CD4-positive, alpha-beta T cell treated with Interleukin-12 subunit alpha and Interleukin-12 subunit beta, for 1 hour (primary cell): Measurements from ENCODE around the gene MAST4.
A peak's percentile ranks its signal among the peaks of the same experiment; 100 is the strongest.

Experiments used
- DNase-seq: peaks from one replicate; pipeline ENCODE4 v3.0.0-alpha.2; 2020

Gene MAST4

DNA sequence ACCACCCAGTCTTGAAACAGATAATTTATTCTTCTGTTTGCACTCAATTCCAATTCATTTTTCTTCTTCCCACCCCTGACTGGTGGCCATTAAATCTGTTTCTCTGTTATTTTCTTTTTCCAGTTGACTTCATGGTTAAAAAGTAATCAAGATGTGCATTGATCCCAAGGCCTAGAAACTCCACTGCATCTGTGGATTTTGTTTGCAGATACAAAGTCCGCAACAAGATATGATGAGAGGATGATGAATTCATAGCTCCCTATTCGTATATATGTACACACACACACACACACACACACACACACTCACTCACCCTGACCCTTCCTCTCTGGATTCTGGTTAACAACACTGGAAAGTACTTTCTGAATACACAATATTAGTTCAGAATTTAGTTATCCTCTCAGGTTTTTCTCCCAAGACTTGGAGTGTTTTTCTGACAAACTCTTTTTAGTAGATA, 548.0 kb downstream of the MAST4 start:
- DNase-seq: no peak

DNA sequence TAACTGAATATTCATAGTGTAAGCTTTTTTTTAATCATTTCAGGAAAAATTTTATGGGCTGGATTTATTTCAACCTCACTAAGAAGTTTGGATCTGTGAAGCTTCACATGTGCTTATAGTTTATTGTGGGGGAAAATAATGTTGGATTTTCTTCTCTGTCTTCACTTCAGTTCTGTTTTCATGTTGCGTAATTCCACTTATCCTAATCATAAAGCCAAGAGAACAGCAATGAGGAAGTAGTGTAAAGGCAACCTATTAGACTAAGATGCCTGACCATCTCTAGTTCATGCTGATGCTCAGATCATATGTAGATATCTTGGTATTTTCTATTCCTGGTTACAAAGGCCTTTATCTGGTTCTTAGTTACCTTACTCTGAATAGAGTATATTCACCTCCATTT, 550.4 kb downstream of the MAST4 start:
- no peak for DNase-seq

DNA sequence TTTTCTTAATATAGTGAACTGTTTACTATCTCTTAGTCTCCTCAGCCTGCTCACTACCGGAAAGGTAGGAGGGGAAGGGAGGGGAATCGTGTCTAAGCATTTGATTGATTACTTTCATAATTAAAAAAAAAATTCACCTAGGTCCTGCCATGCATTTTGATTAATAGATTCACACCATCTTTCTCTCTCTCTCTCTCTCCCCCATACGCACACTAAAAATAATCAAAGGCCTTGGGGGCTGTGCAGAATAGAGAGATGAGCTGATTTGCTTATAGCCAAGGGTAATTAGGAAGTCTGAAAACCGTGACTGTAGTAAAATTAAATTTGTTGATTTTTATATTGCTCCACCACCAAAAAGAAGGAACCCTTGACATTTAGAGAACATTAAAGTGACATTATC, 550.8 kb downstream of the MAST4 start:
- DNase-seq: no peak

DNA sequence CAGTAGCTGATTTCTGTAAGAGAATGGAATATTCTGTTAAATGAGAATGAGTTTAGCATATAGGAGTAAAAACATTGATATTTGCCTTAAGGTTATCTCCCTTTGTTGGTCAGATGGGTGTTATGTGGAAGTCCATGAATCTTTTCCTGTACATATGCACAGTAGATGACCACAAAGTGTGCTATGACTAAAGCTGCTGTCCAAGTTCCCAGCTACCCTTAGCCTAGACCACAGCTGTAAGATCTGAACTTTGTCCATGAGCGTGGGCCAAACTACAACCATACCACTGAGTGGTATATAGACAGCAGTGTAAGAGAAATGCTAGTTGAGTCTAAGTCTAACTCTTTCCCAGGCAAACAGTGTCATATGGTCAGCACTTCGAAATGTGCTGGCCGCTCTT, 551.6 kb downstream of the MAST4 start:
- DNase-seq: no peak

DNA sequence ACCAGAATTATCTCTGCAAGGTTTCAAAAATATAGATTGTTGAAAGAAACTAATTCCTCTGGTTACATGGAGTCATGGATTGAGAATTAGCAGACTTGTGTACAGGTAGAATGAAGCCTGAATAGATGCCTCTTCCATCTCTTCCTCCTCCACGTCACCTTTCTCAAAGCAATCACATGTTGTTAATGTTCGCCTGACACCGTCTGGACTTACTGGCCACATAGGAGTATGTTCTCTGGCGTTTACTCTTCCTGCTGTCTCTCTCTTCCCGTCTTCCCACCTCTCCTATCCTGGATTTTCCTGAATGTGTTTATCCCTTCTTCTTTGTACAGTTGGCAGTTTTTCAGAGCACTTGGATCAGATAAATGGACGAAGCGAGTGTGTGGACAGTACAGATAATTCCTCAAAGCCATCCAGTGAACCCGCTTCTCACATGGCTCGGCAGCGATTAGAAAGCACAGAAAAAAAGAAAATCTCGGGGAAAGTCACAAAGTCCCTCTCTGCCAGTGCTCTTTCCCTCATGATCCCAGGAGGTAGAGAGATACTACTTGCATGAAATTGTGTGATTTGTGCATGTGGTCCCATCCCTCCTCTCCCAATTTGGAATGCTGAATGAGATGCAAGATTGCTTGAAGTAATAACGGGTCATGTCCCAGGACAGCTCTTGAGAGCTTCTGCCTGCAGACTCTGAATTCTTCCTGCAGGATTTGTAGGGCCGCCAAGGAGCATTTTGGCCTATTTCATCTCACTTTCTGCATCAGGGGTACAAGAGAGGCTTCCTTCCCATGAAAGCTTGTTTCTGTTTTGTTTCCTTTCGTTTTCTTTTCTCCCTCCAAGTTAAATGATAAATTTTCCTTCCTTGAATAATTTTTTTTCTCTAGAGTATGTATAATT, 553.1 kb downstream of the MAST4 start:
- DNase-seq: no peak

DNA sequence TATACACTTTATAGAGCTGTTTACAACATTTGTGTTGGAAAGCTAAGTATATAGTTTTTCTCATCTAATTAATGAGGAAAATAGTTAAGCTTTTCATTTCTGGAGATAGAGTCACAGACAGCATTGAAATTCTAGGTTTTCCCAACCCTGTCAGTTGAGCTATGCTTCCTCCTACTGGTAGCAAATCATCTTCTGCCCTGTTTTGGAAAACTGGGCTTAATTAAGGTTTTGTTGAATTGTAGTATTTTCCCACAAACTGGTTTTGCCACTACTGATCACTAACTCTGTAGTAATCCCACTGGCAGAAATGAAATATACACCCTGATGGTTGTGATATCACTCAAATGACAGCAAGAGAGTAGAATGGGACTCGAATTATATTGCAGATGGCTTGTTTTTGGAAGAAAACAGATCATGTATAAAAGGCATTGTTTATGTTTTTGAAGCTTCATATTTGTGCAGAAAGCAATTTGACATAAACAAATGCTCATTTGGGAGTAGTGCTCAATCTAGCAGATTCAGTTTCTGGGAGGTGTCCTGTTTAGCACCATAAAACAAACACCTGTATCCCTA, 553.8 kb downstream of the MAST4 start:
- DNase-seq: no peak

DNA sequence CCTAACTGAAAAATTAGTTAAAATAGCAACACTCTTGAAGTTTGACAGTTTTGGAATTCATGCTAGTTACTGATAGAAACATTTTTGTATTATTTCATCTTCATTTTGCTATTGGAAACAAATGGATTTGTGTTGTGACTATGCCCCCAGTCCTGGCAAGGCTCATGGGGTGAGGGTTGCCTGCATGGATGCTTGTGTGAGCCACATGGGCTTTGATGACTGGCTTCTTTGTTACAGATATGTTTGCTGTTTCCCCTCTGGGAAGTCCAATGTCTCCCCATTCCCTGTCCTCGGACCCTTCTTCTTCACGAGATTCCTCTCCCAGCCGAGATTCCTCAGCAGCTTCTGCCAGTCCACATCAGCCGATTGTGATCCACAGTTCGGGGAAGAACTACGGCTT, 556.2 kb downstream of the MAST4 start:
- no peak for DNase-seq

DNA sequence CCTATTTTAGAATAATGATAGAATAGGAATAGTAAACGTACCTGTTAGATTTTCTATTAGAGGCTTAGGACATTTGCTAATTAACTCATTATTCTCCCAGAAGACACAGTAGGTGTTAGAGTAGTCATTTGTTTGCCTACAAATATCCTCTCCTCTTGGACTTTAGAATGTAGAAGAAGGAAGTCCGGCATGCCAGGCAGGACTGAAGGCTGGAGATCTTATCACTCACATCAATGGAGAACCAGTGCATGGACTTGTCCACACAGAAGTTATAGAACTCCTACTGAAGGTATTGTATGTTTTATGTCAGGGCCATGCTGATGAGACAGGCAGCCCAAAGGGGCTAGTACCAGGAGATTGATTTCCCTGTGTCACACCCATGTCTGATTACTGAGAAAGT, 557.1 kb downstream of the MAST4 start:
- DNase-seq: no peak

DNA sequence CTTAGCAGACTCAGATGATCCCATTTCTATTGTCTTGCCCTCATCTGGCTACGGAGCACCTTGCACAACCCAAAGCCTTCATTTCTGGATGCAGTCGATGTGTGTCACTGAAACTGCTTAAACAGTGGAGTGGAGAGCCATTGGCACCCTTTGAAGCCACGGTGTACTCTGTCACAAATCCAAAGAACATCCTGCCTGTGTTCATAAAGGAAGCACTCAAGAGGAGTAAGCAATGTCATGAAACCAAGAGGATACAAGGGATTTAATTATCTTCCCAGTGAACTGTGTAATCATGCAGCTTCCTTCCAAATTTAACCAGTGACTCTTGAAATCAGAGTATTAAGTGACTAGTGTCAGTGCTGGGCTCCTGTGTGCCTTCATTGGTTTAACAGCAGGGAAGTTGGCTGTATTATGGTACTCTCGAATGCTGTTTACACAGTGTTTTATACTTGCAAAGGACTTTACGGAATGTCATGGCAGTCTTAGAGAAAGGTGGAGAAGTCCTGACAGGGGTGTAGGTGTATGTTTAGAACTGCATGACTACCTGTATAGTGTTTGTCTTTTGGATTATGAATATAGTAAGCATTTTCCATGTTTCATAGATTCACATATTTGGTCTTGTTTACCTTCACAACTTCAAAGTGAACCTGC, 558.5 kb downstream of the MAST4 start:
- no peak for DNase-seq

DNA sequence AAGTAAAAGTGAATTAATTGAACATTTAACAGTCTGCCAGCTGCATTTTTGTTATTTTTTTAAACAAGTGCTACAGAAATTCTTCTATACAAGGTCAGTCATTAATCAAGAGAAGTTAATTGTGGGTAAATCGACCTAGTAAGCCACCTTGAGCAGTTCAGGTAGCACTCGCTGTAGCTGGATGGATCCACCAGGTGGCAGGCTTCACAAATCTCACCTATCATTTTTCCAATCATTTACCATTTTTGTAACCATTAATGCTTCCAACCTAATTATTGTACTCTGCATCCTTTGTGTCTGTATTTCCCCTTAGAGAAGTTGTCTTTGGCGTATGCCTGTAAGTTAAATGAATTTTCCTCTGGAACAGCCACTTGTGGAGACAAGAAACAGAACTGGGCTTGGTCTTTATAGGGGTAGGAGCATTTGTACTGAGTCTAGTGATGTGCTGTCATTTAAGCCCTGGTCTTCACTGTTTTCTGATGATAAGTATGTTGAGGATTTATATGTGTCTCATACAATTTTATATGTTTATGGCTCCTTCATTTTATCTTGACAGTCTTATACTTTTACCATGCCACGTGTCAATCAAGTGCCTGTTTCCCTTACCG, 560.9 kb downstream of the MAST4 start:
- DNase-seq: peak; percentile 70

DNA sequence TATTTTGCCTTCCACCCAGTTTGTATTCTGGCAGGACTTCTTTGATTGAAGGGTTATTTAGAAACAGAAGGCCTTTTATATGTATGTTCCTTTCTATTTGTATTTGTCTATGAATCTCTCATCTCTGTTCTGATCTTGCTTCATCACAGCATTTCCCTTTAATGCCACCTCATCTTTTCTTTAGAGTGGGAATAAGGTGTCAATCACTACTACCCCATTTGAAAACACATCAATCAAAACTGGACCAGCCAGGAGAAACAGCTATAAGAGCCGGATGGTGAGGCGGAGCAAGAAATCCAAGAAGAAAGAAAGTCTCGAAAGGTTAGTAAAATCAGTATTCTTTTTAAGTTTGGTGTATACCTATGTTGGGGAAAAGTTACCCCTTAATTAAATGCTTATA, 564.1 kb downstream of the MAST4 start:
- DNase-seq: no peak

DNA sequence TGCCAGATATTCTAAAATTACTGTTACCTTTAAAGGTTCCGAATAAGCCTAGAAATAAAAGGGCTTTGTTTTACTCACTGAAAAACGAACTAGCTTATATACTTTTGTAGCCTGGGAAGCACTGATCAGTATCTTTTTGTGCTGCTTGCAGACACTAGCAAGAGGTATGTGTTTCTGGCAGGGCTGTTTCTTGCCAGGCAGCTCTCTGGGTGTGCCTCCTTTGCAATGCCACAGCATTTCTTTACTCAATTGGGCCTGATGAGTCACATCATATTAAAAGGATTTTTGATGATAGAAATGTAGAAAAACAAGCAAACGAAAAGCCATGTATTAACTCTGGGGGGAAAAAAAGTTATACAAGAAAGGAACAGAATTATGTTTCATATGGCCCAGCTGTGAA, 564.8 kb downstream of the MAST4 start:
- DNase-seq: peak; percentile 65

DNA sequence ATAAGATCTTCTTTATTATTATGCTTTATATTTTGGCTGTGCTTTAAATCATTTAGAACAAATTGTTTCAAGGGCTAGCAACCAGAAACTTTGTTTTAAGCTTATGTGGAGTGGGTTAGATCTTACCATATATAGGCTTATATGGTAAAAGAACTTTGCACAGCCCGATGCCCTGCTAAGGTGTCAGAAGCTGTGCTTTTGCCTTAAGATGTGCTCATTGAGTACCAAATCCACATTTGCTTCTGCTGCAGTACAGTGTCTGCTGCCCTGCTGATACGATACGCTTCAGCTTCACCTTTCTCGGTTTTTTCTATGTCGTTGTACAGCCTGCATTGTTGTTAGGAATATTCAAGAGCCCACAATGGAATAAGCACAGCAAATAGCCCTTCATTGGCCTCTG, 565.6 kb downstream of the MAST4 start:
- no peak for DNase-seq

DNA sequence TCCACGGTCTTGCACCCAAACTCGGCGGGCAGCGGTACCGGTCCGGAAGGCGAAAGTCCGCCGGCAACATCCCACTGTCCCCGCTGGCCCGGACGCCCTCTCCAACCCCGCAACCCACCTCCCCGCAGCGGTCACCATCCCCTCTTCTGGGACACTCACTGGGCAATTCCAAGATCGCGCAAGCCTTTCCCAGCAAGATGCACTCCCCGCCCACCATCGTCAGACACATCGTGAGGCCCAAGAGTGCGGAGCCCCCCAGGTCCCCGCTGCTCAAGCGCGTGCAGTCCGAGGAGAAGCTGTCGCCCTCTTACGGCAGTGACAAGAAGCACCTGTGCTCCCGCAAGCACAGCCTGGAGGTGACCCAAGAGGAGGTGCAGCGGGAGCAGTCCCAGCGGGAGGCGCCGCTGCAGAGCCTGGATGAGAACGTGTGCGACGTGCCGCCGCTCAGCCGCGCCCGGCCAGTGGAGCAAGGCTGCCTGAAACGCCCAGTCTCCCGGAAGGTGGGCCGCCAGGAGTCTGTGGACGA, 567.1 kb downstream of the MAST4 start:
- no peak for DNase-seq

DNA sequence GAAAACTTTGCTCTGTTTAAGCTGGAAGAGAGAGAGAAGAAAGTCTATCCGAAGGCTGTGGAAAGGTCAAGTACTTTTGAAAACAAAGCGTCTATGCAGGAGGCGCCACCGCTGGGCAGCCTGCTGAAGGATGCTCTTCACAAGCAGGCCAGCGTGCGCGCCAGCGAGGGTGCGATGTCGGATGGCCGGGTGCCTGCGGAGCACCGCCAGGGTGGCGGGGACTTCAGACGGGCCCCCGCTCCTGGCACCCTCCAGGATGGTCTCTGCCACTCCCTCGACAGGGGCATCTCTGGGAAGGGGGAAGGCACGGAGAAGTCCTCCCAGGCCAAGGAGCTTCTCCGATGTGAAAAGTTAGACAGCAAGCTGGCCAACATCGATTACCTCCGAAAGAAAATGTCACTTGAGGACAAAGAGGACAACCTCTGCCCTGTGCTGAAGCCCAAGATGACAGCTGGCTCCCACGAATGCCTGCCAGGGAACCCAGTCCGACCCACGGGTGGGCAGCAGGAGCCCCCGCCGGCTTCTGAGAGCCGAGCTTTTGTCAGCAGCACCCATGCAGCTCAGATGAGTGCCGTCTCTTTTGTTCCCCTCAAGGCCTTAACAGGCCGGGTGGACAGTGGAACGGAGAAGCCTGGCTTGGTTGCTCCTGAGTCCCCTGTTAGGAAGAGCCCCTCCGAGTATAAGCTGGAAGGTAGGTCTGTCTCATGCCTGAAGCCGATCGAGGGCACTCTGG, 567.8 kb downstream of the MAST4 start:
- no peak for DNase-seq

DNA sequence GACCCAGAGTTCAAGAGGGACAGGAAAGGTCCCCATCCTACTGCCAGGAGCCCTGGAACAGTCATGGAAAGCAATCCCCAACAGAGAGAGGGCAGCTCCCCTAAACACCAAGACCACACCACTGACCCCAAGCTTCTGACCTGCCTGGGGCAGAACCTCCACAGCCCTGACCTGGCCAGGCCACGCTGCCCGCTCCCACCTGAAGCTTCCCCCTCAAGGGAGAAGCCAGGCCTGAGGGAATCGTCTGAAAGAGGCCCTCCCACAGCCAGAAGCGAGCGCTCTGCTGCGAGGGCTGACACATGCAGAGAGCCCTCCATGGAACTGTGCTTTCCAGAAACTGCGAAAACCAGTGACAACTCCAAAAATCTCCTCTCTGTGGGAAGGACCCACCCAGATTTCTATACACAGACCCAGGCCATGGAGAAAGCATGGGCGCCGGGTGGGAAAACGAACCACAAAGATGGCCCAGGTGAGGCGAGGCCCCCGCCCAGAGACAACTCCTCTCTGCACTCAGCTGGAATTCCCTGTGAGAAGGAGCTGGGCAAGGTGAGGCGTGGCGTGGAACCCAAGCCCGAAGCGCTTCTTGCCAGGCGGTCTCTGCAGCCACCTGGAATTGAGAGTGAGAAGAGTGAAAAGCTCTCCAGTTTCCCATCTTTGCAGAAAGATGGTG, 568.8 kb downstream of the MAST4 start:
- DNase-seq: no peak

DNA sequence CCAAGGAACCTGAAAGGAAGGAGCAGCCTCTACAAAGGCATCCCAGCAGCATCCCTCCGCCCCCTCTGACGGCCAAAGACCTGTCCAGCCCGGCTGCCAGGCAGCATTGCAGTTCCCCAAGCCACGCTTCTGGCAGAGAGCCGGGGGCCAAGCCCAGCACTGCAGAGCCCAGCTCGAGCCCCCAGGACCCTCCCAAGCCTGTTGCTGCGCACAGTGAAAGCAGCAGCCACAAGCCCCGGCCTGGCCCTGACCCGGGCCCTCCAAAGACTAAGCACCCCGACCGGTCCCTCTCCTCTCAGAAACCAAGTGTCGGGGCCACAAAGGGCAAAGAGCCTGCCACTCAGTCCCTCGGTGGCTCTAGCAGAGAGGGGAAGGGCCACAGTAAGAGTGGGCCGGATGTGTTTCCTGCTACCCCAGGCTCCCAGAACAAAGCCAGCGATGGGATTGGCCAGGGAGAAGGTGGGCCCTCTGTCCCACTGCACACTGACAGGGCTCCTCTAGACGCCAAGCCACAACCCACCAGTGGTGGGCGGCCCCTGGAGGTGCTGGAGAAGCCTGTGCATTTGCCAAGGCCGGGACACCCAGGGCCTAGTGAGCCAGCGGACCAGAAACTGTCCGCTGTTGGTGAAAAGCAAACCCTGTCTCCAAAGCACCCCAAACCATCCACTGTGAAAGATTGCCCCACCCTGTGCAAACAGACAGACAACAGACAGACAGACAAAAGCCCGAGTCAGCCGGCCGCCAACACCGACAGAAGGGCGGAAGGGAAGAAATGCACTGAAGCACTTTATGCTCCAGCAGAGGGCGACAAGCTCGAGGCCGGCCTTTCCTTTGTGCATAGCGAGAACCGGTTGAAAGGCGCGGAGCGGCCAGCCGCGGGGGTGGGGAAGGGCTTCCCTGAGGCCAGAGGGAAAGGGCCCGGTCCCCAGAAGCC, 569.6 kb downstream of the MAST4 start:
- peak; percentile 85 for DNase-seq

DNA sequence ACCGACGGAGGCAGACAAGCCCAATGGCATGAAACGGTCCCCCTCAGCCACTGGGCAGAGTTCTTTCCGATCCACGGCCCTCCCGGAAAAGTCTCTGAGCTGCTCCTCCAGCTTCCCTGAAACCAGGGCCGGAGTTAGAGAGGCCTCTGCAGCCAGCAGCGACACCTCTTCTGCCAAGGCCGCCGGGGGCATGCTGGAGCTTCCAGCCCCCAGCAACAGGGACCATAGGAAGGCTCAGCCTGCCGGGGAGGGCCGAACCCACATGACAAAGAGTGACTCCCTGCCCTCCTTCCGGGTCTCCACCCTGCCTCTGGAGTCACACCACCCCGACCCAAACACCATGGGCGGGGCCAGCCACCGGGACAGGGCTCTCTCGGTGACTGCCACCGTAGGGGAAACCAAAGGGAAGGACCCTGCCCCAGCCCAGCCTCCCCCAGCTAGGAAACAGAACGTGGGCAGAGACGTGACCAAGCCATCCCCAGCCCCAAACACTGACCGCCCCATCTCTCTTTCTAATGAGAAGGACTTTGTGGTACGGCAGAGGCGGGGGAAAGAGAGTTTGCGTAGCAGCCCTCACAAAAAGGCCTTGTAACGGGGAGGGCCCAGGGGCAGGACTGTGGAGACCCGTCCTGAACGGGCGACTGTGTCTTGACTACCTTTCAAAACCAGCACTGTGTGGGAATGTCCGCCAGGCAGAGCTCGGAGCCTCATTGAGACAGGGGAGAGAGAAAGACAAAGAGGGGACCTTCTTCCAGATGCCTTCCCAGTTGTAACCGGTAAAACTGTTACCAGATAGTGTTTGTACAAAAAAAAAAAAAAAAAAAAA, 570.5 kb downstream of the MAST4 start:
- peak; percentile 82 for DNase-seq

DNA sequence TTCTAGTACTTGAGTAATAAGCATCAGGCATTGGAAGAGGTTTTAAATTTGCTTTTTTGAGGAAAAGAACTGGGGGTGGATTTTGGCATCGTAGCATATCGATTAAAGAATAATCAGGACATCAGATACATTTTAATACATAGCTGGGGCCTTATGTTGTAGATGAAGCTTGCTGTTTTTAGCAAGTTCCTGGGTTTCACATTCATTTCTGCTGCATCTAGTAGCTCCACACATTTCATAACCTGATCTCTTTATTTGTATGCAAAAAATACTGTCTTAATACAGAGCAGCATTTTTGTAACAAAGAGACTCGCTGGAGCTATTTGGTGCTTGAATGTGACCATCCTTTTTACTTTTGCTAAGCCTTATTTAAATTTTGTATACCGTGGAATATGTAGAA, 571.9 kb downstream of the MAST4 start:
- no peak for DNase-seq

DNA sequence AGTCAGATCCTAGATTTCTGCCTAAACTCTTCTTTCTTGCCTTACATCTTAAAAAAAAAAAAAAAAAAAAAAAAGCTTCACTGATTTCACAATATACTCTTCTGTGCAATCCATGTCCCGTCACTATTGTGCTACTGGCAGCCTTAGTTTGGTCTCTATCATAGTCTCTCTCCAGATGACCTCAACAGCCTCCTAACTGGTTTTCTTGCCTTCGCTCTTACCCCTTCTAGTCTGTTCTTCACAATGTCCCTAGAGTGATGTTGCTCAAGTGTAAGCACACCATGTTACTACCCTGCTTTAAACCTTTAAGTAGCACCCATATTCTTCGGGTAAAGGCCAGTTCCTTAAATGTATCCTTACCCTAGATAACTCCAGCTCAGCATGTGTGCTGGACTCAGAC, 574.6 kb downstream of the MAST4 start:
- no peak for DNase-seq
